ENCODE data around the gene ATF6. TPM values are rescaled to one million over a fixed set of nuclear protein-coding genes. Genes with fewer than 3 reads are reported as not detected.

The ATF6 gene
- total and polyA plus RNA-seq, 2 donors (not counting 3 experiments of a cell fraction or from before 2014, with no cell fraction given): 24.9 to 40.3 TPM

- Histone ChIP-seq H3K27ac (ENCODE audit: insufficient read depth, low read depth, low read length) (no peak overlapping the region), H3K4me3 (replicated peaks in 1 of 3; ENCODE audit: insufficient read depth in 1 of 3, low read depth in 1 of 3, low read length in 3 of 3) (no peak overlapping the region), H3K27me3 (ENCODE audit: control insufficient read depth in 2 of 2, insufficient read depth in 2 of 2, low read length in 2 of 2) (no peaks in the 10 kb centered on the region), H3K9me1 (replicated peaks; ENCODE audit: control insufficient read depth, extremely low read depth, insufficient read depth, low read length) (no peaks in the 10 kb centered on the region), H2AFZ (ENCODE audit: low read depth, low read length) (no peak overlapping the region), H3K4me2 (ENCODE audit: insufficient read depth, low read length) (no peak overlapping the region), H3K36me3 (ENCODE audit: control insufficient read depth in 2 of 2, extremely low read depth in 1 of 2, insufficient read depth in 2 of 2, low read length in 2 of 2) (peaks cover 3 to 9% of the 10 kb centered on the region in 2 experiments), H4K20me1 (replicated peaks; ENCODE audit: control insufficient read depth, extremely low read depth, insufficient read depth, low read length) (no peaks in the 10 kb centered on the region), H3K9ac (replicated peaks; ENCODE audit: extremely low read depth, insufficient read depth, low read length) (no peak overlapping the region), H3K79me2 (ENCODE audit: control insufficient read depth, insufficient read depth, low read length) (no peaks in the 10 kb centered on the region), H3K4me1 (ENCODE audit: control insufficient read depth, extremely low read depth, insufficient read depth, low read length) (no peaks in the 10 kb centered on the region), H3K9me3 (replicated peaks; ENCODE audit: control insufficient read depth, insufficient read depth, low read length) (no peaks in the 10 kb centered on the region)
- ChIA-PET CTCF (interaction anchor here (0.5 kb wide), 1 partner anchor 48 kb away, joined by 3 read pairs; no protein-coding TSS in a partner anchor), POLR2A (no interaction called here)
- TF ChIP-seq JUN (IDR thresholded peaks at IDR 0.05; ENCODE audit: borderline replicate concordance, insufficient read depth, insufficient read length, low read depth) (no peak), POLR2A (IDR thresholded peaks at IDR 0.05; ENCODE audit: low read depth, low read length) (no peak), CTCF (IDR thresholded peaks at IDR 0.05; ENCODE audit: extremely low read depth in 1 of 2, insufficient read depth in 1 of 2, low read depth in 1 of 2, low read length in 2 of 2) (no peak), MYC (IDR thresholded peaks at IDR 0.05; ENCODE audit: low read depth, low read length) (no peak), FOS (IDR thresholded peaks at IDR 0.05; ENCODE audit: borderline replicate concordance, insufficient read depth, low read length) (no peak), POLR2AphosphoS5 (IDR thresholded peaks at IDR 0.05; ENCODE audit: insufficient read depth, low read depth, low read length) (no peak), EZH2 (IDR thresholded peaks at IDR 0.05; ENCODE audit: borderline replicate concordance, low read depth, low read length, severe bottlenecking) (no peak), GATA2 (IDR thresholded peaks at IDR 0.05; ENCODE audit: insufficient read depth, insufficient read length, low read depth, low read length) (no peak), MAX (IDR thresholded peaks at IDR 0.05; ENCODE audit: insufficient read depth, insufficient read length) (no peak)
- DNase-seq (ENCODE audit: low read depth, low spot score) (no peak), FAIRE-seq (no peak)
- intact Hi-C loops (cut with micrococcal nuclease) (loop anchor here (5.0 kb wide), 1 partner anchor 57 kb away; no protein-coding TSS in a partner anchor), dilution Hi-C loops (cut with MboI; ENCODE audit: extremely low pct_ligation_motif_present, low sequenced_read_pairs) (no loop called here)
- BruUV-seq (replicated peaks): no TSS peak
Measured at GRCh38 chr1:161849518-161849917, 83.4 kb downstream of the ATF6 start.

Data from endothelial cell of umbilical vein (primary cell).